Mesothelial cell of epicardium (in vitro differentiated cells): ENCODE measurements around the gene SCN1B. TPM values are rescaled to one million over a fixed set of nuclear protein-coding genes. Genes with fewer than 3 reads are reported as not detected.
A peak's percentile ranks its signal among the peaks of the same experiment; 100 is the strongest.
"Not testable (repeated sequence)": the region's sequence is repeated elsewhere in the genome, so short reads cannot be mapped to it uniquely, and the experiment has no call there.

Source experiments
- DNase-seq, 2 experiments: peaks; one replicate each; pipeline ENCODE4 v3.0.0; 2021; ENCODE audit warnings: low spot score in 2 of 2; ENCODE audit not compliant: unreplicated experiment in 2 of 2
- H3K27ac Mint-ChIP-seq: 2 replicates; pipeline ENCODE4 v1.8.0; 2021; ENCODE audit warnings: mixed read lengths
- H3K27me3 Mint-ChIP-seq: 2 replicates; pipeline ENCODE4 v1.8.0; 2021; ENCODE audit warnings: low read depth, mixed read lengths
- H3K36me3 Mint-ChIP-seq: 2 replicates; pipeline ENCODE4 v1.8.0; 2021; ENCODE audit warnings: mixed read lengths
- H3K4me1 Mint-ChIP-seq: 2 replicates; pipeline ENCODE4 v1.8.0; 2021; ENCODE audit warnings: mixed read lengths
- H3K4me3 Mint-ChIP-seq: 2 replicates; pipeline ENCODE4 v1.8.0; 2021; ENCODE audit warnings: mild to moderate bottlenecking, moderate library complexity, mixed read lengths
- H3K9me3 Mint-ChIP-seq: 2 replicates; pipeline ENCODE4 v1.8.0; 2021; ENCODE audit warnings: mixed read lengths
- total RNA-seq: library from RNA; stranded (reverse); gene quantifications from 3 replicates; pipeline ENCODE4 v1.2.1, GENCODE V29; 2021
- TF ChIP-seq, protein P1 (sequence below): fragments of 200-600 bp; sonication (generic); IDR thresholded peaks from one replicate; pipeline ENCODE4 v1.5.0; 2021; ENCODE audit warnings: antibody characterized with exemption; ENCODE audit not compliant: unreplicated experiment

Gene SCN1B
- total RNA-seq, 1 donor from 2014 or later: 2.8 TPM

DNA sequence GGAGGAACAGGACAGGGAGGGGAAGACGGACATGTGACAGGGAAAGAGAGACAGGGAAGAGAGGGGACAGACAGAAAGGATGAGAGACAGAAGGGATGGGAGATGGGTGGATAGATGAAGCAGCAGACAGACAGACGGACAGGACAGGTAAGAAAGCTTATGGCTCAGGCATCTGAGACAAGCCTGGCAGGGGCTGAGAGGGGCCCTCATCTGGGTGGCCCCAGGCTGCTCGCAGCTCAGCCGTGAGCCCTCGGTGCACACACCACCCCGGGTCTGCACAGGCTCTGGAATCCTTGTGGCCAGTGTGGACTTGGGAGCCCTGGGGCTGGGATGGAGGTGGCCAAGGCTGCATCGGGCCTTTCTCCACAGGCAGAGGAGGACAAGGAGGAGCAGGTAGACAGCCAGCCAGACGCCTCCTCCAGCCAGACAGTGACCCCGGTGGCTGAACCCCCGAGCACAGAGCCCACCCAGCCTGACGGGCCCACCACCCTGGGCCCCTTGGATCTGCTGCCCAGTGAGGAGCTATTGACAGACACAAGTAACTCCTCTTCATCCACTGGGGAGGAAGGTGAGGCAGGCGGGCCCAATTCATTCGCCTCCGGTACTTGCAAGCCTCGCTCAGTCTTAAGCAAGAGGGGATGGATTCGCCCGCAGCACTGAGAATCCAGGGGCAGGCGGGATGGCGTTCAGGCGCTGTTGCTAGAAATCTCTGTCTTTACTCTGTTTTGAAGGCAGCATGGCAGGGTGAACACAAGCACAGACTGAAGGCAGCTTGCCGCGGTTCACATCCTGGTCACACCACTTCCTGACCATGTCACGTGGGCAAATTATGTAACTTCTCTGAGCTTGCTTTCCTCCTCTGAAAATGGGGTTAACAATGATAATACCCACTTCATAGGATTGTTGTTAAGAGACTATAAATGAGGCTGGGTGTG is 16.2 kb upstream of the SCN1B start:
- H3K36me3 Mint-ChIP-seq: peaks cover 51% of the 10 kb centered on the region
- H3K4me1 Mint-ChIP-seq: peaks cover 13% of the 10 kb centered on the region
- H3K9me3 Mint-ChIP-seq: no peaks in the 10 kb centered on the region
- H3K27me3 Mint-ChIP-seq: no peaks in the 10 kb centered on the region
- peak overlapping the region; percentile 19 for H3K27ac Mint-ChIP-seq
- DNase-seq: no peak
- no peak overlapping the region for H3K4me3 Mint-ChIP-seq
- TF ChIP-seq, protein P1, sequence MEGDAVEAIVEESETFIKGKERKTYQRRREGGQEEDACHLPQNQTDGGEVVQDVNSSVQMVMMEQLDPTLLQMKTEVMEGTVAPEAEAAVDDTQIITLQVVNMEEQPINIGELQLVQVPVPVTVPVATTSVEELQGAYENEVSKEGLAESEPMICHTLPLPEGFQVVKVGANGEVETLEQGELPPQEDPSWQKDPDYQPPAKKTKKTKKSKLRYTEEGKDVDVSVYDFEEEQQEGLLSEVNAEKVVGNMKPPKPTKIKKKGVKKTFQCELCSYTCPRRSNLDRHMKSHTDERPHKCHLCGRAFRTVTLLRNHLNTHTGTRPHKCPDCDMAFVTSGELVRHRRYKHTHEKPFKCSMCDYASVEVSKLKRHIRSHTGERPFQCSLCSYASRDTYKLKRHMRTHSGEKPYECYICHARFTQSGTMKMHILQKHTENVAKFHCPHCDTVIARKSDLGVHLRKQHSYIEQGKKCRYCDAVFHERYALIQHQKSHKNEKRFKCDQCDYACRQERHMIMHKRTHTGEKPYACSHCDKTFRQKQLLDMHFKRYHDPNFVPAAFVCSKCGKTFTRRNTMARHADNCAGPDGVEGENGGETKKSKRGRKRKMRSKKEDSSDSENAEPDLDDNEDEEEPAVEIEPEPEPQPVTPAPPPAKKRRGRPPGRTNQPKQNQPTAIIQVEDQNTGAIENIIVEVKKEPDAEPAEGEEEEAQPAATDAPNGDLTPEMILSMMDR: no peak

DNA sequence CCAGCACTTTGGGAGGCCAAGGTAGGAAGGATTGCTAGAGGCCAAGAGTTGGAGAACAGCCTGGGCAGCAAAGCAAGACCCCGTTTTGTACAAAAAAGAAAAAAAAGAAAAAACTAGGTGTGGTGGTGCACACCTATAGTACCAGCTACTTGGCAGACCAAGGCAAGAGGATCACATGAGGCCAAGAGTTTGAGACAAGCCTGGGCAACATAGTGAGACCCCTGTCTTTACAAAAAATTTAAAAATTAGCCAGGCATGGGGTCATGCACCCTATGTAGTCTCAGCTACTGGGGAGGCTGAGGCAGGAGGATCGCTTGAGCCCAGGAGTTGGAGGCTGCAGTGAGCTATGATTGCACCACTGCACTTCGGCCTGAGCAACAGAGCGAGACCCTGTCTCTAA is 15.5 kb upstream of the SCN1B start:
- not testable (repeated sequence) for H3K27ac Mint-ChIP-seq, H3K9me3 Mint-ChIP-seq, DNase-seq, H3K27me3 Mint-ChIP-seq, H3K4me3 Mint-ChIP-seq
- peaks cover 54% of the 10 kb centered on the region for H3K36me3 Mint-ChIP-seq
- peaks cover 13% of the 10 kb centered on the region for H3K4me1 Mint-ChIP-seq

DNA sequence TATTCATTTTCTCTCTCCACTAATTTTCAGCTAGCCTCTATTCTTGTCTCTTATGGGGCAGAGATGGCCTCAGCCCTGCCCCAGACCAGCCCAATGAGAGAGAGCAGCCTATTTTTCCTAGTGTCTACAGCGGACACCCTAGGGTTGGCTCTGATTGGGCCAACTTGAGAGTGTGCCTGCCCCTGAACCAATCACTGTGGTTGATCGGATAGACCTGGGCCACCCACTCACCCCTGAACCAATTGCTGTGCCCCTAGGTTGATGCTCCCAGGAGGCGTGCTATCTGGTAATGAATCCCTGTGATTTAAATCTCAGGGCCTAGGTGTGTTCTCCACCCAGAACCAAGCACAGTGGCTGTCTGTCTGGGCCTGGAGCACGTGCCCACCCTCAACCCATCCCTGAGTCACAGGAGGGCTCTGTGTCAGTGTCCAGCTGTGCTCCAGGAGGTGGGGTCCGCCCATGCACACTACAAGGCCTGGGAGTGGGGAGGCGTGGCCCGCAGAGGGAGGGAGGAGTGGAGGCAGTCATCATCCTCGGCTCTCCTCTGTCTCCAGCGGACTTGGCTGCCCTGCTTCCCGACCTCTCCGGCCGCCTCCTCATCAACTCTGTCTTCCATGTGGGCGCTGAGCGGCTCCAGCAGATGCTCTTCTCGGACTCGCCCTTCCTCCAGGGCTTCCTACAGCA is 14.9 kb upstream of the SCN1B start:
- TF ChIP-seq, protein P1: no peak
- Mint-ChIP-seq H3K27me3 (no peaks in the 10 kb centered on the region), H3K36me3 (peaks cover 52% of the 10 kb centered on the region), H3K4me1 (peaks cover 13% of the 10 kb centered on the region), H3K27ac (no peak overlapping the region), H3K9me3 (no peaks in the 10 kb centered on the region), H3K4me3 (no peak overlapping the region)
- DNase-seq: no peak

DNA sequence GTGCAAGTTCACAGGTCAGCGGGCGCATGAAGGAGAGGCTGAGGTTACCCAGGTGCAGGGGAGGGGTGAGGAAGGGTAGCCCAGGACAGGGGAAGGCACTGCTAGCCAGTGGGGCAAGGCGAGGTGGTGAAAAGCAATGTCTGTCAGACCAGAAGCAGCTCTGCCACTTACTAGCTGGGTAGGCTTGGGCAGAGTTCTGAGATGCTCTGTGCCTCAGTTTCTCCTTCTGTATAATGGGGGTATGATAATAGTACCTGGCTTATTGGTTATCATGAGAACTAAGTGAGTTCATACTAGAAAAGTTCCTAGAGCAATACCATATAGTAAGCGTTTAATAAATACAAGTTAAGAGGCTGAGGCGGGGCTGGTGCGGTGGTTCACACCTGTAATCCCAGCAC is 14.3 kb upstream of the SCN1B start:
- Mint-ChIP-seq H3K36me3 (peaks cover 54% of the 10 kb centered on the region), H3K4me1 (peaks cover 13% of the 10 kb centered on the region), H3K27ac (no peak overlapping the region), H3K9me3 (no peaks in the 10 kb centered on the region), H3K4me3 (no peak overlapping the region), H3K27me3 (no peaks in the 10 kb centered on the region)
- TF ChIP-seq, protein P1: no peak
- DNase-seq: no peak

DNA sequence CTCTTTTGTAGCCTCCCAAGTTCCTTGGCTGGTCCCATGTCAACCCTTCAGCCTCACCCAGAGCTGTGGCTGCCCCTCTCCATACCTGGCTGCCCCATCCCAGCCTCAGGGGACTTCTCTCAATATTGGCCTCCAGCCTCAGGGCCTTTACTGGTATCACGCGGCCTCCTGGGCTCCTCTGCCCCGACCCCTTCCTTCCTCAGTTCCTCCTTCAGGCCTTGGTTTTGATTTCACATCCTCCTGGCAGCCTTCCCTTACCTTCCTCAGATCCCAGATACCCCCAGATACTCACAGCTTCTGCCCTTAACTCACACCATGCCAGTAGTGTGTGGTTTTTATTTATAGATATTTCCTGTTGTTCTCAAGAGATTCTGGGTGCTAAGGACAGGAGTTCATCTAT is 12.8 kb upstream of the SCN1B start:
- no peaks in the 10 kb centered on the region for H3K27me3 Mint-ChIP-seq
- TF ChIP-seq, protein P1: no peak
- no peak overlapping the region for H3K27ac Mint-ChIP-seq
- DNase-seq: no peak
- peaks cover 53% of the 10 kb centered on the region for H3K36me3 Mint-ChIP-seq
- no peak overlapping the region for H3K4me3 Mint-ChIP-seq
- H3K4me1 Mint-ChIP-seq: peaks cover 10% of the 10 kb centered on the region
- no peaks in the 10 kb centered on the region for H3K9me3 Mint-ChIP-seq

DNA sequence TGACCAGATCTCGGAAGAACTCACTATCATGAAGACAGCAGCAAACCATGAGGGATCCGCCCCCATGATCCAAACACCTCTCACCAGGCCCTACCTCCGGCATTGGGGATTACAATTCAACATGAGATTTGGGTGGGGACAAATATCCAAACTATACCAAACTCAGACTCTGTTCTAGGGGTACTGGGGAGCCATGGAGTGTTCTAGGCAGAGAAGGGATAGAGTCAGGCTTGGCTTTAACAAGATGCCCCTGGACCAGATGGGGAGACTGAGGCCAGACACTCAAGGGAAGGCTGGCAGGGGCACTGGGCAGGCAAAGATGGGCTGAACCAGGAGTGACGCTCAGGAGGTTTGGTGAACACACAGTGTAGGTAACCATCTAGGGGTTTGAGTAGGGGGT is 11.9 kb upstream of the SCN1B start:
- peaks cover 1% of the 10 kb centered on the region for H3K4me1 Mint-ChIP-seq

More for the DNA sequence above, 11.9 kb upstream of the SCN1B start:
- Mint-ChIP-seq H3K36me3 (peaks cover 47% of the 10 kb centered on the region), H3K27ac (no peak overlapping the region), H3K4me3 (no peak overlapping the region), H3K9me3 (no peaks in the 10 kb centered on the region), H3K27me3 (no peaks in the 10 kb centered on the region)
- no peak for DNase-seq
- TF ChIP-seq, protein P1: no peak
